ENCODE data around the gene MACROH2A1.

- TF ChIP-seq, protein P1, sequence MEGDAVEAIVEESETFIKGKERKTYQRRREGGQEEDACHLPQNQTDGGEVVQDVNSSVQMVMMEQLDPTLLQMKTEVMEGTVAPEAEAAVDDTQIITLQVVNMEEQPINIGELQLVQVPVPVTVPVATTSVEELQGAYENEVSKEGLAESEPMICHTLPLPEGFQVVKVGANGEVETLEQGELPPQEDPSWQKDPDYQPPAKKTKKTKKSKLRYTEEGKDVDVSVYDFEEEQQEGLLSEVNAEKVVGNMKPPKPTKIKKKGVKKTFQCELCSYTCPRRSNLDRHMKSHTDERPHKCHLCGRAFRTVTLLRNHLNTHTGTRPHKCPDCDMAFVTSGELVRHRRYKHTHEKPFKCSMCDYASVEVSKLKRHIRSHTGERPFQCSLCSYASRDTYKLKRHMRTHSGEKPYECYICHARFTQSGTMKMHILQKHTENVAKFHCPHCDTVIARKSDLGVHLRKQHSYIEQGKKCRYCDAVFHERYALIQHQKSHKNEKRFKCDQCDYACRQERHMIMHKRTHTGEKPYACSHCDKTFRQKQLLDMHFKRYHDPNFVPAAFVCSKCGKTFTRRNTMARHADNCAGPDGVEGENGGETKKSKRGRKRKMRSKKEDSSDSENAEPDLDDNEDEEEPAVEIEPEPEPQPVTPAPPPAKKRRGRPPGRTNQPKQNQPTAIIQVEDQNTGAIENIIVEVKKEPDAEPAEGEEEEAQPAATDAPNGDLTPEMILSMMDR (IDR thresholded peaks at IDR 0.05) = no peak
- TF ChIP-seq ZFP36 (IDR thresholded peaks at IDR 0.05; ENCODE audit: borderline replicate concordance, partially characterized antibody) (no peak), MYC (IDR thresholded peaks at IDR 0.05; ENCODE audit: borderline replicate concordance, low read length) (no peak), EP300 (IDR thresholded peaks at IDR 0.05) (no peak), RNF2 (IDR thresholded peaks at IDR 0.05; ENCODE audit: borderline replicate concordance, low read depth) (no peak), SREBF2 (IDR thresholded peaks at IDR 0.05) (no peak), RCOR1 (IDR thresholded peaks at IDR 0.05; ENCODE audit: low read depth, low read length) (no peak), FOXS1 (CRISPR knock-in tag; IDR thresholded peaks at IDR 0.05) (no peak), KDM5A (IDR thresholded peaks at IDR 0.05) (no peak), SMC3 (IDR thresholded peaks at IDR 0.05) (no peak)
These were observed 38.4 kb upstream of the MACROH2A1 start for GRCh38 chr5:135437422-135437795.
